HEK293T (cell line): ENCODE measurements around the gene SERINC3.
A peak's percentile ranks its signal among the peaks of the same experiment; 100 is the strongest.
"Not testable (repeated sequence)": the region's sequence is repeated elsewhere in the genome, so short reads cannot be mapped to it uniquely, and the experiment has no call there.

Experiments used
- CTCF ChIA-PET: fragments of 350-600 bp; formaldehyde crosslinking; extraction: SDS; loops from one replicate; lab custom pipeline; 2021; ENCODE audit warnings: antibody characterized with exemption, inconsistent platforms; lab: Yijun Ruan, JAX
- POLR2A ChIA-PET: fragments of 350-600 bp; formaldehyde crosslinking; extraction: SDS; loops from one replicate; lab custom pipeline; 2020; ENCODE audit warnings: antibody characterized with exemption, inconsistent platforms; lab: Yijun Ruan, JAX
- DNase-seq: peaks from one replicate; pipeline ENCODE4 v3.0.0; 2012; ENCODE audit warnings: mixed read lengths; ENCODE audit errors: extremely low spot score
- ARNT ChIP-seq: fragments of 450-650 bp; IDR thresholded peaks from 2 replicates; pipeline ENCODE4 v1.6.1; 2017; ENCODE audit warnings: mild to moderate bottlenecking
- BHLHE40 ChIP-seq: fragments of 450-650 bp; IDR thresholded peaks from 2 replicates; pipeline ENCODE4 v1.6.1; 2016; ENCODE audit warnings: mild to moderate bottlenecking, moderate library complexity, borderline replicate concordance
- ELF4 ChIP-seq: fragments of 450-650 bp; IDR thresholded peaks from 2 replicates; pipeline ENCODE4 v1.6.1; 2017; ENCODE audit warnings: antibody characterized with exemption
- FOXA1 ChIP-seq: fragments of 450-650 bp; IDR thresholded peaks from 2 replicates; pipeline ENCODE4 v1.6.1; 2016; ENCODE audit warnings: mild to moderate bottlenecking
- FOXK2 ChIP-seq: fragments of 450-650 bp; IDR thresholded peaks from 2 replicates; pipeline ENCODE4 v1.6.1; 2016; ENCODE audit warnings: mild to moderate bottlenecking
- FOXM1 ChIP-seq: fragments of 450-650 bp; IDR thresholded peaks from 2 replicates; pipeline ENCODE4 v1.6.1; 2017; ENCODE audit warnings: mild to moderate bottlenecking, borderline replicate concordance
- HDGF ChIP-seq: fragments of 450-650 bp; IDR thresholded peaks from 2 replicates; pipeline ENCODE4 v1.6.1; 2017; ENCODE audit warnings: antibody characterized with exemption, borderline replicate concordance
- L3MBTL2 ChIP-seq: fragments of 450-650 bp; conservative IDR thresholded peaks from 2 replicates; pipeline ENCODE4 v1.6.1; 2016; ENCODE audit warnings: mild to moderate bottlenecking
- LEF1 ChIP-seq: fragments of 450-650 bp; IDR thresholded peaks from 2 replicates; pipeline ENCODE4 v1.6.1; 2017; ENCODE audit warnings: mild to moderate bottlenecking, borderline replicate concordance
- NFRKB ChIP-seq: fragments of 450-650 bp; IDR thresholded peaks from 2 replicates; pipeline ENCODE4 v1.6.1; 2016; ENCODE audit warnings: mild to moderate bottlenecking, moderate library complexity
- PKNOX1 ChIP-seq: fragments of 450-650 bp; IDR thresholded peaks from 2 replicates; pipeline ENCODE4 v1.6.1; 2016
- SP1 ChIP-seq: fragments of 450-650 bp; IDR thresholded peaks from 2 replicates; pipeline ENCODE4 v1.6.1; 2017
- SUZ12 ChIP-seq: fragments of 450-650 bp; IDR thresholded peaks from 2 replicates; pipeline ENCODE4 v1.6.1; 2016; ENCODE audit warnings: mild to moderate bottlenecking
- TARDBP ChIP-seq: fragments of 450-650 bp; IDR thresholded peaks from 2 replicates; pipeline ENCODE4 v1.6.1; 2016
- ZNF384 ChIP-seq: fragments of 450-650 bp; IDR thresholded peaks from 2 replicates; pipeline ENCODE4 v1.6.1; 2016

Gene SERINC3

GRCh38 chr20:44521484-44522481, at the start of gene SERINC3:
TSS of gene SERINC3 (minus strand) at chr20:44522070. CDS start at chr20:44521951, 119 bp downstream.
- ChIA-PET POLR2A (interaction anchor here (0.6 to 2.0 kb wide), 11 partner anchors 9 to 70 kb away, joined by 3 to 9 read pairs (median 4); partner anchors contain the start of gene TTPAL), CTCF (interaction anchor here (0.7 kb wide), 1 partner anchor 88 kb away, joined by 3 read pairs; no protein-coding TSS in a partner anchor)
- no peak for TF ChIP-seq ZNF384
- TF ChIP-seq FOXK2: peak; percentile 81
- no peak for TF ChIP-seq ARNT
- TF ChIP-seq PKNOX1: peak; percentile 70
- TF ChIP-seq SUZ12: no peak
- peak; percentile 19; the same call in 1 of the 2 replicates for TF ChIP-seq HDGF
- no peak; the same call in 1 of the 2 replicates for TF ChIP-seq SP1

GRCh38 chr20:44571362-44571988, 49.6 kb upstream of the SERINC3 start:
- ChIA-PET POLR2A (no interaction called here), CTCF (interaction anchor here (0.6 kb wide), 1 partner anchor 33 kb away, joined by 3 read pairs; no protein-coding TSS in a partner anchor)
- DNase-seq: no peak
- TF ChIP-seq PKNOX1: no peak

More at GRCh38 chr20:44521484-44522481, at the start of gene SERINC3:
- DNase-seq: peak; percentile 94

- TF ChIP-seq BHLHE40 (no peak), HDGF (no peak), ARNT (no peak), L3MBTL2 (no peak), TARDBP (no peak), PKNOX1 (no peak), ZNF384 (no peak)
- CTCF ChIA-PET: interaction anchor here (0.6 kb wide), 1 partner anchor 109 kb away, joined by 5 read pairs; no protein-coding TSS in a partner anchor
- POLR2A ChIA-PET: no interaction called here
- DNase-seq: no peak
Observed at GRCh38 chr20:44570367-44570766, 48.5 kb upstream of the SERINC3 start.

- POLR2A ChIA-PET: no interaction called here
- CTCF ChIA-PET: no interaction called here
- no peak for TF ChIP-seq LEF1
- no peak for TF ChIP-seq FOXA1
- no peak for TF ChIP-seq NFRKB
- no peak for TF ChIP-seq TARDBP
- no peak for TF ChIP-seq L3MBTL2
- TF ChIP-seq FOXK2: no peak
- no peak for TF ChIP-seq PKNOX1
- TF ChIP-seq FOXM1: no peak
- no peak for DNase-seq
Observed at GRCh38 chr20:44566811-44567210, 44.9 kb upstream of the SERINC3 start.

GRCh38 chr20:44566018-44566417, 44.1 kb upstream of the SERINC3 start:
- ChIA-PET POLR2A (no interaction called here), CTCF (no interaction called here)
- no peak for DNase-seq
- no peak for TF ChIP-seq ZNF384
- no peak for TF ChIP-seq BHLHE40
- no peak for TF ChIP-seq FOXA1
- TF ChIP-seq TARDBP: no peak
- TF ChIP-seq LEF1: no peak
- no peak for TF ChIP-seq NFRKB
- no peak for TF ChIP-seq ELF4

- DNase-seq: no peak
- CTCF ChIA-PET: interaction anchor here (0.6 kb wide), 1 partner anchor 19 kb away, joined by 4 read pairs; no protein-coding TSS in a partner anchor
- POLR2A ChIA-PET: no interaction called here
- TF ChIP-seq TARDBP (no peak), FOXM1 (no peak), LEF1 (no peak), ARNT (no peak), L3MBTL2 (no peak), NFRKB (no peak), FOXA1 (no peak)
Observed at GRCh38 chr20:44561876-44562275, 40.0 kb upstream of the SERINC3 start.

GRCh38 chr20:44560818-44561217, 38.9 kb upstream of the SERINC3 start:
- CTCF ChIA-PET: interaction anchor here (1.0 kb wide), 1 partner anchor 12 kb away, joined by 5 read pairs; no protein-coding TSS in a partner anchor
- not testable (repeated sequence) for DNase-seq
- POLR2A ChIA-PET: interaction anchor here (1.0 kb wide), 1 partner anchor 39 kb away, joined by 4 read pairs; the partner anchor contains the start of gene SERINC3
